Activated B cell treated with CpG ODN at 0.5 μM for 24 hours (primary cell): ENCODE measurements around the gene SLIT3. TPM values are rescaled to one million over a fixed set of nuclear protein-coding genes. Genes with fewer than 3 reads are reported as not detected.

Experiments
- ATAC-seq: fragments of 200-7000 bp; cut with Tn5 transposase; one replicate; pipeline ENCODE4 v1.10.0; 2021; ENCODE audit warnings: low read depth, mild to moderate bottlenecking, moderate library complexity
- CTCF ChIA-PET: fragments of 350-600 bp; sonication (Branson Sonifier 250); formaldehyde crosslinking; loops from one replicate; lab custom pipeline; 2021; ENCODE audit warnings: antibody characterized with exemption; lab: Charles Lee
- POLR2A ChIA-PET: fragments of 350-600 bp; sonication (Branson Sonifier 250); formaldehyde crosslinking; loops from one replicate; lab custom pipeline; 2021; ENCODE audit warnings: antibody characterized with exemption; lab: Charles Lee
- DNase-seq: peaks from one replicate; pipeline ENCODE4 v3.0.0; 2022
- H3K27ac Mint-ChIP-seq: one replicate; pipeline ENCODE4 v1.8.0; 2020; ENCODE audit warnings: mixed read lengths
- H3K27me3 Mint-ChIP-seq: one replicate; pipeline ENCODE4 v1.8.0; 2021; ENCODE audit warnings: mixed read lengths
- H3K36me3 Mint-ChIP-seq: one replicate; pipeline ENCODE4 v1.8.0; 2021; ENCODE audit warnings: low read depth, mixed read lengths
- H3K4me1 Mint-ChIP-seq: one replicate; pipeline ENCODE4 v1.8.0; 2021; ENCODE audit warnings: mixed read lengths
- H3K4me3 Mint-ChIP-seq: one replicate; pipeline ENCODE4 v1.8.0; 2020; ENCODE audit warnings: mild to moderate bottlenecking, mixed read lengths
- H3K9me3 Mint-ChIP-seq: one replicate; pipeline ENCODE4 v1.8.0; 2020; ENCODE audit warnings: mixed read lengths
- intact Hi-C: fragments of 100-400 bp; cut with micrococcal nuclease; formaldehyde crosslinking; loops from one replicate; pipeline ENCODE4 v1.15.1; 2024
- total RNA-seq: library from RNA; stranded (reverse); gene quantifications from 2 replicates; pipeline ENCODE4 v1.2.3, GENCODE V29; 2022
- TF ChIP-seq, protein P1 (sequence below): fragments of 200-600 bp; IDR thresholded peaks from one replicate; pipeline ENCODE4 v1.8.0; 2022; ENCODE audit warnings: antibody characterized with exemption, mild to moderate bottlenecking

The SLIT3 gene
- total RNA-seq, 1 donor from 2014 or later, result not detected

DNA sequence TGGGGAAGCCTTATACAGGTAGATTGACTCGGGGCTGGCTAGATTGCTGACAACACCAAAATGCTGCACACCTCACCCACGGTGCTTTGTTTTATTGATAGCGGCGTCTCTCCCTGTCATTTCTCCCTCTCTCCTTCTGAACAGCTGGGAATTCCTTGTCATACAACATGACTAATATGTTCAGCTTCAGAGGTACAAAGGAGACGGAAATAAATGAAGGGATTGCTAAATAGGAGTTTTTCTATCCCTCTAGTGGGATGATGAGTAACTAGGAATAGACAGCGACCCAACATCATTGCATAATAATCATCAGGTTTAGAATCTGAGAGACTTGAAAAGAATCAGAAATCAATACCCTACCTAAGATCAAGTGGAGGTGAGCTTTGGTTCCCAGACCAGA is 384.1 kb downstream of the SLIT3 start:
- intact Hi-C loops, result no loop called here
- TF ChIP-seq, protein P1, sequence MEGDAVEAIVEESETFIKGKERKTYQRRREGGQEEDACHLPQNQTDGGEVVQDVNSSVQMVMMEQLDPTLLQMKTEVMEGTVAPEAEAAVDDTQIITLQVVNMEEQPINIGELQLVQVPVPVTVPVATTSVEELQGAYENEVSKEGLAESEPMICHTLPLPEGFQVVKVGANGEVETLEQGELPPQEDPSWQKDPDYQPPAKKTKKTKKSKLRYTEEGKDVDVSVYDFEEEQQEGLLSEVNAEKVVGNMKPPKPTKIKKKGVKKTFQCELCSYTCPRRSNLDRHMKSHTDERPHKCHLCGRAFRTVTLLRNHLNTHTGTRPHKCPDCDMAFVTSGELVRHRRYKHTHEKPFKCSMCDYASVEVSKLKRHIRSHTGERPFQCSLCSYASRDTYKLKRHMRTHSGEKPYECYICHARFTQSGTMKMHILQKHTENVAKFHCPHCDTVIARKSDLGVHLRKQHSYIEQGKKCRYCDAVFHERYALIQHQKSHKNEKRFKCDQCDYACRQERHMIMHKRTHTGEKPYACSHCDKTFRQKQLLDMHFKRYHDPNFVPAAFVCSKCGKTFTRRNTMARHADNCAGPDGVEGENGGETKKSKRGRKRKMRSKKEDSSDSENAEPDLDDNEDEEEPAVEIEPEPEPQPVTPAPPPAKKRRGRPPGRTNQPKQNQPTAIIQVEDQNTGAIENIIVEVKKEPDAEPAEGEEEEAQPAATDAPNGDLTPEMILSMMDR, result no peak
- DNase-seq (no peak), ATAC-seq (no peak)
- Mint-ChIP-seq H3K27me3 (peaks cover 24% of the 10 kb centered on the region), H3K36me3 (no peaks in the 10 kb centered on the region), H3K4me1 (peaks cover 14% of the 10 kb centered on the region), H3K4me3 (no peak overlapping the region), H3K27ac (no peak overlapping the region), H3K9me3 (no peaks in the 10 kb centered on the region)
- ChIA-PET POLR2A (no interaction called here), CTCF (no interaction called here)

DNA sequence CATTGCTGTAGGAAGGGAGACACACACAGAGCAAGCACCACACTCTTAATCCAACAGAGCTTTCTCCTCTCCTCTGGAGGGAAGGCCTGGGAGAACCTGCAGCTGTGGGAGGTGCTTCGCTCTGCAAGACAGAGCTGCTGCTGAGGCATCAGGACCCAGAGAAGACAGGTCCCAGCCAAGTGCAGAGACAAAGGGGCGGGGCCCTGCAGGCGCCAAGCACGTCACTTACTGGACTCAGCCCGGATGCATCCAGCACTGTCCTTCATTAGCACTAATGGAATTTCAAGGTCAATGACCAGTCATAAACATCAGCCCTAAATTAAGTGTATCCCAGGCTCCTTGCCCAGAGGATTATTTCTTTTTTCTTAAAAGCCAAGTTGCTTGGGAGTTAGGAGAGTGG is 384.7 kb downstream of the SLIT3 start:
- Mint-ChIP-seq H3K27ac (no peak overlapping the region), H3K4me3 (no peak overlapping the region), H3K36me3 (no peaks in the 10 kb centered on the region), H3K4me1 (peaks cover 14% of the 10 kb centered on the region), H3K9me3 (no peaks in the 10 kb centered on the region), H3K27me3 (peaks cover 21% of the 10 kb centered on the region)
- intact Hi-C loops, result no loop called here
- ChIA-PET CTCF (no interaction called here), POLR2A (no interaction called here)
- DNase-seq, result no peak
- TF ChIP-seq, protein P1, result no peak
- no peak for ATAC-seq

DNA sequence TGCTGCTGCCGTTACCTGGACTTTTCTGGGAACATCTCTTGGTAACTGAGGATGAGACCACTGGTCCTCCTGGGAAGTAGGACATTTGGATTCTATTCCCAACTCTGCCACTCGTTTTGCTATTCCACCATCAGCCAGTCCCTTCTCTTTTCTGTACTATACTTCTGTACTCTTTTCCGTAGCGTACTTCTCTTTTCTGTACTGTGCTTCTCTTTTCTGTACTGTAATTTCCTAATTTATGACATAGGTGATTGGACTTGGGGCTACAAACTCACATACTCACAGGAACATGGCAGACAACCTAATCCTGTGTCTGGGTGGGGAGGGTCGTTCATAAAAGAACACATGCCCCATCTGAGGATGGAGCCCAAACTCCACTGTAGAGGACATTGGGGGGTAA is 386.4 kb downstream of the SLIT3 start:
- no peak overlapping the region for H3K27ac Mint-ChIP-seq
- H3K27me3 Mint-ChIP-seq, result peaks cover 8% of the 10 kb centered on the region
- no peak for ATAC-seq
- no peaks in the 10 kb centered on the region for H3K36me3 Mint-ChIP-seq
- ChIA-PET POLR2A (interaction anchor here (0.6 kb wide), 1 partner anchor 62 kb away, joined by 6 read pairs; no protein-coding TSS in a partner anchor), CTCF (no interaction called here)
- TF ChIP-seq, protein P1, result no peak
- no peak overlapping the region for H3K4me3 Mint-ChIP-seq
- H3K4me1 Mint-ChIP-seq, result peaks cover 5% of the 10 kb centered on the region
- H3K9me3 Mint-ChIP-seq, result no peaks in the 10 kb centered on the region
- no peak for DNase-seq
- intact Hi-C loops, result no loop called here

DNA sequence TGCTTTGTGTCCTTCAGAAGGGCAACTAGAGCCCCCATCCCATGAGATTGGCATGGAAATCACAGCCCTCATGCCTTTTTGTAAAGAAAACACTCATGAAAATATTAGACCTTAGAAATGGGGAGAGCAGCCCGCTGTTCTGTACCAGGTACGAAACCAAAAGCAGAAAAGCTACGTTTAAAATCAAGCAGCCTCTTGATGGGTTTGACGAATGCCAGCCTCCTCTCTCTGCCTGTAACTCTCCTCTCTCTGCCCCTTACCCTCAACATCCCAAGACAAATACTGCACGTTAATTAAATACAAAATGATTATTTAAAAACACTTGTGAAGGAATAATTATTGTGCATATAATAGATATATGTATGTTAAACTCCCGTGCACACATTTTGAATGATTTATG is 390.1 kb downstream of the SLIT3 start:
- no peak overlapping the region for H3K27ac Mint-ChIP-seq
- H3K4me1 Mint-ChIP-seq, result no peaks in the 10 kb centered on the region
- H3K9me3 Mint-ChIP-seq, result no peaks in the 10 kb centered on the region
- DNase-seq (no peak), ATAC-seq (no peak)
- H3K27me3 Mint-ChIP-seq, result peaks cover 8% of the 10 kb centered on the region
- H3K36me3 Mint-ChIP-seq, result no peaks in the 10 kb centered on the region
- TF ChIP-seq, protein P1, result no peak
- ChIA-PET POLR2A (no interaction called here), CTCF (no interaction called here)
- H3K4me3 Mint-ChIP-seq, result no peak overlapping the region
- intact Hi-C loops, result no loop called here

DNA sequence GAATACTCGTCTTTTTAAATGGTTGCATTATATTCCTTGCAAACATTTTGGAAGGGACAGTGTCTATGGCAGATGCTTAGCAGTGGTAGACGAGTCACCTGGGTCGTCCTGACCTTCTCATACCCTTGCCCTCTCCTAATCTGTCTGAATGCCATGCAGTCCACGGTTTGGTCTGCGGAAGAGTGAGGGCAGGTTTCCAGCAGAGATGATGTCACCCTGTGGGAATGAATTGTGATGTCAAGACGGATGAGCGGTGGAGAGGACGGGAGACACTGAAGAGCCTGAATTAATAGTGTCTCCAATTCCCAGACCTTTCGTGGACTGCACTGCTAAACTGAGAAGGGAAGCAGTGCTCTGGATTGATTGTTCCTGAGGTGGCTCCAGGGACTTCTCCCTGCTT is 392.7 kb downstream of the SLIT3 start:
- Mint-ChIP-seq H3K36me3 (no peaks in the 10 kb centered on the region), H3K9me3 (no peaks in the 10 kb centered on the region), H3K27ac (no peak overlapping the region), H3K4me3 (no peak overlapping the region), H3K4me1 (no peaks in the 10 kb centered on the region), H3K27me3 (peaks cover 6% of the 10 kb centered on the region)
- intact Hi-C loops, result no loop called here
- no peak for ATAC-seq
- ChIA-PET CTCF (no interaction called here), POLR2A (no interaction called here)
- DNase-seq, result no peak
- TF ChIP-seq, protein P1, result no peak
